Prostate gland (tissue), 2 donors: ENCODE measurements around the gene YBX1. TPM values are rescaled to one million over a fixed set of nuclear protein-coding genes. Genes with fewer than 3 reads are reported as not detected.

Source experiments
- DNase-seq: peaks from one replicate; pipeline ENCODE4 v3.0.0-alpha.2; 2019; ENCODE audit warnings: low spot score
- H3K27ac ChIP-seq, 2 donors: fragments of 200-600 bp; sonication (generic); 2 replicates each; pipeline ENCODE4 v1.5.1; 2017 to 2019
- H3K27me3 ChIP-seq: fragments of 200-600 bp; sonication (generic); replicated peaks from 2 replicates; pipeline ENCODE4 v1.5.1; 2019; ENCODE audit not compliant: insufficient read depth
- H3K36me3 ChIP-seq, 2 donors: fragments of 200-600 bp; sonication (generic); 1 replicate in 1 of 2; 2 replicates in 1 of 2; pipeline versions ENCODE4 v1.5.1 to v1.8.1; 2017 to 2019
- H3K4me1 ChIP-seq: fragments of 200-600 bp; sonication (generic); replicated peaks from 2 replicates; pipeline ENCODE4 v1.5.1; 2019
- H3K4me3 ChIP-seq, 2 donors: fragments of 200-600 bp; sonication (generic); 2 replicates each; pipeline ENCODE4 v1.5.1; 2017 to 2019
- H3K9me3 ChIP-seq: fragments of 200-600 bp; sonication (generic); 2 replicates; pipeline ENCODE4 v1.5.1; 2017
- POLR2A ChIP-seq: fragments of 450-650 bp; IDR thresholded peaks from one replicate; pipeline ENCODE4 v1.6.1; 2016; ENCODE audit warnings: antibody characterized with exemption, mild to moderate bottlenecking
- POLR2AphosphoS5 ChIP-seq: sonication (generic); formaldehyde crosslinking; IDR thresholded peaks from one replicate; pipeline ENCODE4 v1.6.1; 2017; ENCODE audit warnings: antibody characterized with exemption
- WGBS: methylation state at CpG from one replicate; pipeline ENCODE4 v1.1.5; 2018; 5-methylcytosine and 5-hydroxymethylcytosine counted together
- intact Hi-C: fragments of 100-400 bp; cut with DNase I; formaldehyde crosslinking; loops from one replicate; pipeline ENCODE4 v1.14.2; 2022
- total RNA-seq, 2 donors: library from RNA; depleted of rRNA; stranded (reverse); fragments of >200 nt; gene quantifications; one replicate each; pipeline ENCODE4 v1.1.0, GENCODE V29; 2016
- TF ChIP-seq, protein P1 (sequence below), 4 experiments: fragments of 200-600 bp in 2 of 4; fragments of 450-650 bp in 2 of 4; sonication (generic) in 2 of 4; IDR thresholded peaks; 1 replicate in 3 of 4; 2 replicates in 1 of 4; pipeline ENCODE4 v1.5.1; 2016 to 2019; ENCODE audit warnings: antibody characterized with exemption in 4 of 4, mild to moderate bottlenecking in 2 of 4, moderate library complexity in 2 of 4

The YBX1 gene
- total RNA-seq = 100 to 1,000 TPM; 325 to 406 TPM

DNA sequence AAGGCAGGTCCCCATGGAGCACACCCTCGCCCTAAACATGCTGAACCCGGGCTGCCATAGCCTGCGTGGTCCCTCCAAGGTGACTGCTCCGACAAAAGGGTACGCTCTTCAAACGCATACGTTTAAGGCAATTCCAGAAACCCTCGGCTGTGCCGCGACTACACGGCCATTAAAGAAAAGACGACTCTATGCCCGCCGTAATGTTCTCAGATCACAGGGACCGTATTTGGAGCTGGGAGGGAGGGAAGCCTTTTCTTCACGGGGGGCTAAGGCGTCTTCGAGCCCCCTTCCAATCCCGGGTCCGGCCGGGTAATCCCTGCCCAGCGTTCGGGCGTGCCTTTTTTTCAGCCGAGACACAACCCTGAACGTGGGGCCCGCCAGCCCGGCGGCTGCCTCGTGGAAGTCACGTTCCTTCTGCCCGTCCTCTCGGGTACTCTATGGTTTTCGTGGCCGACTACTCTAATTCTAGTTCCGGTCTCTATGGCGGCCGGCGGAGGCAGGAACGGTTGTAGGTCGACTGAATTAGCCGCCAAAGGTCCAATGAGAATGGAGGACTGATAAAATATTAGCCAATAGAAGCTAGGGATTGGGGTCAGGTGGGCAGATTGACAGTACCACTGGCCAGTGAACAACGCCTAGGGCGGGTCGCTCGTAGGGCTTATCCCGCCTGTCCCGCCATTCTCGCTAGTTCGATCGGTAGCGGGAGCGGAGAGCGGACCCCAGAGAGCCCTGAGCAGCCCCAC is at the start of gene YBX1:
Gene YBX1 (plus strand): TSS at position 678 of the 743 bp plus-strand sequence. CDS start 148 bp downstream, outside the sequence.
- peak within 1 kb of the TSS; percentile 75 to 94 for H3K27ac ChIP-seq
- peak; percentile 99 for DNase-seq
- H3K36me3 ChIP-seq = no peaks in the 10 kb centered on the region
- WGBS = 0% methylated on average over 51 of the region's 54 CpGs
- intact Hi-C loops = loop anchor here (2.0 to 10.0 kb wide), 3 partner anchors 23 to 163 kb away; partner anchors contain the start of genes C1orf50, P3H1, PPIH and ZNF691
- peaks cover 8% of the 10 kb centered on the region for H3K4me1 ChIP-seq
- TF ChIP-seq POLR2AphosphoS5 = peak; percentile 97
- TF ChIP-seq, protein P1, sequence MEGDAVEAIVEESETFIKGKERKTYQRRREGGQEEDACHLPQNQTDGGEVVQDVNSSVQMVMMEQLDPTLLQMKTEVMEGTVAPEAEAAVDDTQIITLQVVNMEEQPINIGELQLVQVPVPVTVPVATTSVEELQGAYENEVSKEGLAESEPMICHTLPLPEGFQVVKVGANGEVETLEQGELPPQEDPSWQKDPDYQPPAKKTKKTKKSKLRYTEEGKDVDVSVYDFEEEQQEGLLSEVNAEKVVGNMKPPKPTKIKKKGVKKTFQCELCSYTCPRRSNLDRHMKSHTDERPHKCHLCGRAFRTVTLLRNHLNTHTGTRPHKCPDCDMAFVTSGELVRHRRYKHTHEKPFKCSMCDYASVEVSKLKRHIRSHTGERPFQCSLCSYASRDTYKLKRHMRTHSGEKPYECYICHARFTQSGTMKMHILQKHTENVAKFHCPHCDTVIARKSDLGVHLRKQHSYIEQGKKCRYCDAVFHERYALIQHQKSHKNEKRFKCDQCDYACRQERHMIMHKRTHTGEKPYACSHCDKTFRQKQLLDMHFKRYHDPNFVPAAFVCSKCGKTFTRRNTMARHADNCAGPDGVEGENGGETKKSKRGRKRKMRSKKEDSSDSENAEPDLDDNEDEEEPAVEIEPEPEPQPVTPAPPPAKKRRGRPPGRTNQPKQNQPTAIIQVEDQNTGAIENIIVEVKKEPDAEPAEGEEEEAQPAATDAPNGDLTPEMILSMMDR (IDR thresholded peaks at IDR 0.05) = peak in 1 of 4 experiments; percentile 2
- no peak for TF ChIP-seq POLR2A
- H3K4me3 ChIP-seq = peak within 1 kb of the TSS; percentile 84 to 89
- H3K9me3 ChIP-seq = no peaks in the 10 kb centered on the region
- no peaks in the 10 kb centered on the region for H3K27me3 ChIP-seq

DNA sequence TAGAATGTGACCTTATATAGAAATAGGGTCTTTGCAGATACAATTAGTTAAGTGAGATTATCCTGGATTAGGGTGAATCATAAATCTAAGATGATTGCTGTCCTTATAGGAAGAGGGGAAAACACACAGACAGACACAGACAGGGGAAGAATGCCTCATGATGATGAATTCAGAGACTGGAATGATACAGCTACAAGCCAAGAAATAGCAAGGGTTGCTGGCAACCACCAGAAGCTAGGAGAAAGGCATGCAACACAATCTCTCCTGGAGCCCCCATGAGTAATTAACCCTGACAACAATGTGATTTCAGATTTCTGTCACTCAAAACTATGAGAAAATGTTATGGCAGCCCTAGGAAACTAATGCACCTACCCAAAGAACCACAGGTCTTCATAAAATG is 43.1 kb upstream of the YBX1 start:
- no peak for DNase-seq
- Histone ChIP-seq H3K27me3 (no peaks in the 10 kb centered on the region), H3K27ac (no peak overlapping the region), H3K9me3 (no peaks in the 10 kb centered on the region), H3K36me3 (no peaks in the 10 kb centered on the region), H3K4me1 (no peaks in the 10 kb centered on the region), H3K4me3 (no peak overlapping the region)
- intact Hi-C loops = no loop called here
- TF ChIP-seq POLR2A (no peak), POLR2AphosphoS5 (no peak)
- TF ChIP-seq, protein P1 (IDR thresholded peaks at IDR 0.05) = no peak

DNA sequence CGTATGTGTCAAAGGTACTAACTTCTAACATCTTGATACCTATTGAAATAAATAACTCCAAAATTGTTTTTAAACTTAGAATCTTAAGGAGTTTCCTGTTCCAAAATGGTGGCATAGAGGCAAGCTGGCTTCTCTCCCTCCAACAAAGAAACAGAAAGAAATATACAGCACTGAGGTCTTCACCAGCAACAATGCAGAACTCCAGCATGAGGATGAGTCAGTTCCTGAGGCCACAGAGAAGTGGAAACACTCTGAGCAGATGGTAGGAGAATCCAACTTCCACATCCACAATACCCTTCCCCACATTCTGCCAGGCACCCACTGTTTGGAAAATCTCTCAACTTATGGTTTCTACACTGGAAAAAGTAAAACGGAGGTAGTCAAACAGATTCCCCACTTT is 36.2 kb upstream of the YBX1 start:
- Histone ChIP-seq H3K36me3 (no peaks in the 10 kb centered on the region), H3K4me1 (no peaks in the 10 kb centered on the region), H3K9me3 (no peaks in the 10 kb centered on the region), H3K27me3 (no peaks in the 10 kb centered on the region), H3K27ac (no peak overlapping the region), H3K4me3 (no peak overlapping the region)
- intact Hi-C loops = no loop called here
- TF ChIP-seq POLR2AphosphoS5 (no peak), POLR2A (no peak)
- TF ChIP-seq, protein P1 (IDR thresholded peaks at IDR 0.05) = no peak
- DNase-seq = no peak
- WGBS = 87% methylated on average over 2 of the region's 2 CpGs

DNA sequence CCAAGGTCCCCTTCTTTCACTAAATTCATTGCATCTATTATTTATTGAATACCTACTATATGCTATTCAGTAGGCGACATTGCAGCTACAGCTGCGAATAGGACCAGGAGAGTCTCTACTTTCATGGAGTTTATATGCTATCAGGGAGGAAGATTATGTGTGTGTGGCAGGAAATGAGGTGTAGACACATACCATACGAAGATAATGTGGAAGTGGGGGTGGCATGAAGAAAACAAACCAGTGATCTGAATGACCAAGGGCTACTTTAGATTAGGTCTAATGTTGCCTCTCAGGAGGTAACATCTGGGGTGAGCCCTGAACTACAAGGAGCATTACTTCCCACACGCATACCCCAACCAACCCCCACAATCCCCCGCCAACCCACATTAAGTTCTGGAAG is 25.0 kb upstream of the YBX1 start:
- H3K9me3 ChIP-seq = no peaks in the 10 kb centered on the region
- intact Hi-C loops = no loop called here
- H3K27ac ChIP-seq = peak overlapping the region; percentile 78 to 85
- peak overlapping the region in 1 of 2 donors; percentile 63 for H3K4me3 ChIP-seq
- no peak for TF ChIP-seq POLR2AphosphoS5
- TF ChIP-seq, protein P1 (IDR thresholded peaks at IDR 0.05) = no peak
- TF ChIP-seq POLR2A = no peak
- no peaks in the 10 kb centered on the region for H3K27me3 ChIP-seq
- WGBS = 64% methylated on average over 5 of the region's 5 CpGs
- peaks cover 9% of the 10 kb centered on the region for H3K4me1 ChIP-seq
- H3K36me3 ChIP-seq = no peaks in the 10 kb centered on the region
- DNase-seq = no peak
